Fibroblast of peridontal ligament (primary cell): ENCODE measurements around the gene HTR5A.
A peak's percentile ranks its signal among the peaks of the same experiment; 100 is the strongest.
"Not testable (repeated sequence)": the region's sequence is repeated elsewhere in the genome, so short reads cannot be mapped to it uniquely, and the experiment has no call there.

Experiments used
- DNase-seq: peaks from one replicate; pipeline ENCODE4 v3.0.0-alpha.2; 2010; ENCODE audit errors: extremely low read depth

HTR5A gene

DNA sequence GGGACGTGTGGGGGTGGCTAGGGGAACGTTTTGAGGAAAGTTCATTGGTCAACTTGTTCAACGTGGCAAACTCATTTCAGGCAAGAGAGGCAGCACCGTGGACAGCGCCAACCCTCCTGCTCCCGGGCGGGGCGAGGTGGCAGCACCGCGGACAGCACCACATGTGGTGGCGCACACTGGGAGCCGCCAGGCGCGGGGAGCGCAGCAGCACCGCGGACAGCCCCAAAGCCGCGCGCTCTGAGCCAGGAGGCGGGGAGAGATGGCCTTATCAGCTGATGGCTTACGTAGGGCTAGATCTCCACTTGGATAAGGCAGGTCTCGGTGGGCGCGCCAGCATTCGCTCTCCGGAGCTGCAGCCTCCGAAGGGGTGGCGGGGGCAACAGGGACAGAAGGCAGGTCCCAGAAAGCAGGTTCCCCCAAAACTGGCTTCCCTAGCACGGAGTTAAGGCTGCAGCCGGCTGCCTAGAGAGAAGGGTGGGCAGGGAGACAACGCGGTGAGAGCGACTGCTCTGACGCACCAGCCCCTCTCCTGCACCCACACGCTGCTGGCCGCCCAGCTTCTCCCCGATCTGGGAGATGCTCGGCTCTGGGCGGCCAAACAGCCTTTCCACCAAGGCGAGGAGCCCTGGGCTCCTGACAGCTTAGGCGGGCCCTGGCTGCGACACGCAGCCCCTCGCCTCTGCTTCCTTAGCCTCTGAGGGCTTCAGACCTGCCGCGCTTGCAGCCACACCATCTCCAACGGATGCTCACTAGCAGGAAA, at the start of gene HTR5A:
Gene HTR5A (plus strand): TSS at position 333 of the 760 bp plus-strand sequence. CDS start 576 bp downstream, outside the sequence.
- DNase-seq = peak; percentile 72

DNA sequence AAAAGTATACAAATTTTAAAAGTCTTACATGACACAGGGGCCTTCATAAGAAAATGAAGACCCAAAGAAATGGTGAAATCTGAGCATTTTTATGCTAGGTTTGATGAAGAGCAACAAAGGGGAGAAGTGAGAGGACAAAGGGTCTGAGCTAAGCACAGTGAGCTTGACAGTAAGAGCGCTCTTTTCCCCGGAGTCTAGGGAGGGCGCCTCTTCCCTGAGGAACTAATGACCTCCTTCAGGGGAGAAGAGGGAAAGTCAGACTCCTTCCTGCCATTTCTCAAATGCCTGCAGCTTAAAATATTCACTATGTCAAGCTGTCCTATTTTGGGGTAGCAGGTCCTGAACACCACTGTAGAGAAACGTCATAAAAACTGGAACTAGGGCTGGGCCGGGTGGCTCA, 49.1 kb upstream of the HTR5A start:
- no peak for DNase-seq

DNA sequence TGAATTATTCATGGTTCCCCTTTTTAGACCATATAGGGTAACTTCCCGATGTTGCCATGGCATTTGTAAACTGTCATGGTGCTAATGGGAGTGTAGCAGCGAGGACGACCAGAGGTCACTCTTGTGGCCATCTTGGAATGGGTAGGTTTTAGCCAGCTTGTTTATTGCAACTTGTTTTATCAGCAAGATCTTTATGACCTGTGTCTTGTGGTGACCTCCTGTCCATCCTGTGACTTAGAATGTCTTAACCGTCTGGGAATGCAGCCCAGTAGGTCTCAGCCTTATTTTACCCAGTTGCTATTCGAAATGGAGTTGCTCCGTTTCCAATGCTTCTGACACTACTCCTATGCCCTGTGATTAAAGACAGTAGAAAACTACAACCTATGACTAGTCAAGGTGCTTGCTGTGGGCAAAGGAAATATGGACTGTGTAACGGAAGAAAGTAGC, 48.4 kb upstream of the HTR5A start:
- no peak for DNase-seq

DNA sequence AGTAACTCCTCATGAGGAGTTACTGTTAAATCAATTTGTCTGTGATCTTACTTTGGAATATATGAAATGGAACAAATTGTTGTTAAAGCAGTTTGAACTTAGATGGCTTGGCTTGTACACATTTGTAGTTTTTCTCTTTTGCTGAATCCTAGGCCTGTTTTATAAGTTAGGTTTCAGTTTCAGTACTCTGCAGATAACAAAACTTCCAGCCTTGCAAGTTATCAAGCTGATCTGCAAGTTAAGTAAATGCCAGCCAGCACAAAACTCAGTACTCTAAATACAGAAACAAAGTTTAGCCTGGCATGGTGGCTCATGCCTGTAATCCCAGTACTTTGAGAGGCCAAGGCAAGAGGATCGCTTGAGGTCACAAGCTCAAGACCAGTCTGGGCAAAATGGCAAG, 42.2 kb upstream of the HTR5A start:
- no peak for DNase-seq

DNA sequence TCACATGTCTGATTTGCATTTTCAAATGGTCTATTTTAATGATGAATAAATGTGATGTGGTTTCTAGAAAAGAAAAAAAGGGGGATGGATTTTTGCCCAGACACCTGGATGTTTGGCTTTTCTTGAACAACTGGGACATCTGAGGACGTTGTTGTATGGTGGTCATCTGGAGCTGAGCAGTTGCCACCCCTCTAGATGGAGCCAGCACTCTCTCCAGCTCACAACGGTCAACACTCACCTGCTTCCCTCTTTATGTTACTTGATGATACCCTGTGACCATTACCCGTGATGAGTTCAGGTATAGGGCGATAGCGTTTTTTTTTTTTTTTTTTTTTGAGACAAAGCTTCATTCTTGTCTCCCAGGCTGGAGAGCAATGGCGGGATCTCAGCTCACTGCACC, 37.1 kb upstream of the HTR5A start:
- no peak for DNase-seq

DNA sequence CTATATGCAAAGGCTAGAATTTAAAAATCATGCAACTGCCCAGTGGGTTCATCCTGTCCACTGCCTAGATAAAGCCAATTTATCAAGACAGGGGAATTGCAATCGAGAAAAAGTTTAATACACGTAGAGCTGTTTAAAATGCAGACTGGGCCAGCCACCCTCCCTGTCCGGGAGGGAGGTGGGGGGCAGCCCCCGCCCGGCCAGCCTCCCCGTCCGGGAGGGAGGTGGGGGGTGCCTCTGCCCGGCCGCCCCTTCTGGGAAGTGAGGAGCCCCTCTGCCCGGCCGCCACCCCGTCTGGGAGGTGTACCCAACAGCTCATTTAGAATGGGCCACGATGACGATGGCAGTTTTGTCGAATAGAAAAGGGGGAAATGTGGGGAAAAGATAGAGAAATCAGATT, 35.6 kb upstream of the HTR5A start:
- not testable (repeated sequence) for DNase-seq

DNA sequence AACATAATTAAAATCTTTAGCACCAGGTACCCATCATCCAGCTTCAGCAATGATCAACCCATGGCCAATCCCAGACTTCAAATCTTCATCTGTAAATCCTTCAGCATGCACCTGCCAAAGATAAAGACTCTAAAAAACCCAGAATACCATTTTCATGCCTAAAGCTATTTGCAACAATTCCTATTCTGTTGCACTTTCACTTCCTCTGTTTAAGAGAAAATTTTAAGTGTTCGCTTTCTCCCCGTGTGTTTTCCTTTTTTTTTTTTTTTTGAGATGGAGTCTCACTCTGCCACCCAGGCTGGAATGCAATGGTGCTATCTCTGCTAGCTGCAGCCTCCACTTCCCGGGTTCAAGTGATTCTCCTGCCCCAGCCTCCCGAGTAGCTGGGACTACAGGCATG, 31.8 kb upstream of the HTR5A start:
- no peak for DNase-seq

DNA sequence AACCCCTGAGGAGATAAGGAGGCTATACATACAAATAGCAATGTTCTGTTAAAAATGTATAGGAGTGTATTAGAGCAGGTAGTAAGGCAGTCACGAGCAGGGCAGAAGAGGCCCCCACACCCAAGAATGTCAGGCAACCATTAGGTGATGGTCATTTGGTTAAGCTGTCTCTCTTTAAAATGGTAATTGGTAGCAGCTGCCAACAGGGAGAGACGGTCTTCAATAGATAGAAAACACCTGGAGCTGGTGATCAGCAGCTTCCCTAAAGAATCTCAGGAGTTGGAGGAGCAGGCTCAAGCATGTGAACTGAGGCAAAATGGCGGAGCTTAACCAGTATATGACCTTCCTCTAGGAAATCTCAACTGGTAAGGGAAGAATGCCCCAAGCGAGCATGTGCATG, 26.4 kb upstream of the HTR5A start:
- DNase-seq = no peak

DNA sequence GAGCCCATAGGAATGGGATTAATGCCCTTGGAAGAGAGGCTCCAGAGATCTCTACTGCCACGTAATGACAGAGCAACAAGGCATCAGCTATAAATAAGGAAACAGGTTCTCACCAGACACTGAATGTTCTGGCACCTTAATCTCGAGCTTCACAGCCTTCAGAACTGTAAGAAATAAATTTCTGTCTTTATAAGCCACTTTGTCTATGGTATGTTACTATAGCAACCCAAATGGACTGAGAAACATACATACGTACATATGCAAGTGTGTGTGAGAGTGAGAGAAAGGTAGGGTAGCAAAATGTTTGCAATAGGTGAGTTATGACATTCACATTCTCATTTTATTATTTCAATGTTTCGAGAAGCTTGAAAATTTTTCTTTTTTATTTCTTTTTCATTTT, 22.1 kb upstream of the HTR5A start:
- DNase-seq = no peak

DNA sequence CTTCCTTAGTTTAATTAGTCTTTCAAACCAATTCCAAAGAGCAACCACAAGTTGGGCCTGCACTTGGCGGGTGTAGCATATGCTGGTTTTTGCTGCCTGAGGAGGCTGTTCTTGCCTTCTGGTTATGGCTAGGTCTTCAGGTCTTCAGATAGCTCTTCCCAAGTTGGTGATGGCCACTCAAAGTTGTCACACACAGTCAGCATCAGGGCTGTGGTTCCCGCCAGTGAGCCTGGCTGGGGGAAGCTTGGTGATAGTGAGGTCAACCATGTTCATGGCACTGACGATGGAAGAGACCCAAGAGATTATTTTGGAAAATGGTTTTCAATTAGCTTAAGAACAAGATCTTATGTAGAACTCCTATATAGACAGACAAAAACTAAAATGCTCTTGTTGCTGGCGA, 18.8 kb upstream of the HTR5A start:
- DNase-seq = no peak

DNA sequence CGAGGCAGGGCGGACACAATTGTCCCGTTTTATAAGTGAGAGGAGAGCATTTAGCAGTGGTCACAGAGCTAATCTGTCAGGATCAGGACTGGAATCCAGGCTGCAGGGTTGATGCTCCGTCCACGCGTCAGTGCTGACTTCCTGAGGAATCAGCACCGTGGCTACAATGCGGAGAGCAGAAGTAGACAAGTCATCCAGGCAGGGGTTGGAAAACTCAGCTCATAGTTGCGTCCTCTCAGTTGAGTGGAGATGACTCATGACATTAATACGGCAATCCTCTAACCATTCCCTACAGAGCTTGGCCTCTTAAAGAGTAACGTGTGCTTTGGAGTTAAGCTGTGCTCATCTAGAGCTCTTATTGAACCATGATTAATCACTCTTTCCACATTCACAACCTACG, 17.1 kb upstream of the HTR5A start:
- DNase-seq = no peak

DNA sequence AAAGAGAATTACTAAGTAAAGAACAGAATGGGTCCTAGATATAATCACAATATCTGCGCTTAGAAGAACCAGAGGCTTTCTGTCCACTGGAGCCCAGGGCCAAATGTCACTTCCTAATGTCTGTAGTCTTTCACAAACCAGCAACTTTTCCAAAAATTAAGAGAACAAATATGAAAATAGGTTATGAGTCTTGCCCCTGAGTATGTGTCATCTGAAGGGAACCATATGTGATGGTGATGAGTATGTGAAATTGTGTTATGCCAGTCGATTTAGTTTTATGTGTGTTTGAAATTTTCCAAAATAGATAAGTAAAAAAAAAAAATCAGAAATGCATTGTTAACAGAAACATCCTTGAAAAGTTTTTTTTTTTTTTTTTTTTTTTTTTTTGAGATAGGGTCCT, 15.4 kb upstream of the HTR5A start:
- DNase-seq = no peak

DNA sequence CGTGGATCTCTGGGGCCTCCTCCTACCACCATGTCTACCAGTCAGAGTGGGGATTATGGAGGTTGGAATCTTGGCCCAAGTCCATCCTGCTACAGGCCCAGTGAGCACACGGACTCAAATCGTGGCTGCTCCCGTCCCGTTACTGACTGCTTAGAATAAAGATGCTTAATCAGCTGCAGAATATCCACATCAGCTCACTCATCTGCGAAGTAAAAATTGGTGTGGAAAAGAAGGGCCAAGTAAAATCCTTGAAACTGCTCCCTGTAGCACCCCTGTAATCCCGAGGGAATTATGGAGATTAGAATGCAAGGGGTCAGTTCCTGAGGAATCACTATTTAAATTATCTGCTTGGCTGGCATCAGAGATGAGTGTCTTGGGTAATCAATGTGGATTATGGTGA, 13.0 kb upstream of the HTR5A start:
- DNase-seq = no peak

DNA sequence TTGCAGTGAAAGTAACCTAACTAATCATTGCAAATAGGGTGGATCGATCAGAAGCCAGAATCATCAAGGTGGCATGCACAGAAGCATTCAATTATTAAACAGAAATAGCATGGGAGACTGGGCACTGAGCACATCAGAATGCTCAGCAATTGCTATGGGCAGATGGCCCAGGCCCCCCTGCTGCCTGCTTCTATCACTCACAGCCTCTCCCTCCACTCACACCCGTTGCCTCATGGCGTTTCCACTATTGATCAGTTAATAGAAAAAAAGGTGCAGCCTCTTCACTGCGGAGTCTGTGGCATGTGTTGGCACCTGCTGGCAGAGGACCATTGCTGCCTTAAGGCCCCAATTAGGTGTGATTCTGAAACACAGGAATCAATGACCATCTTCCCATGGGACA, 11.2 kb upstream of the HTR5A start:
- no peak for DNase-seq

DNA sequence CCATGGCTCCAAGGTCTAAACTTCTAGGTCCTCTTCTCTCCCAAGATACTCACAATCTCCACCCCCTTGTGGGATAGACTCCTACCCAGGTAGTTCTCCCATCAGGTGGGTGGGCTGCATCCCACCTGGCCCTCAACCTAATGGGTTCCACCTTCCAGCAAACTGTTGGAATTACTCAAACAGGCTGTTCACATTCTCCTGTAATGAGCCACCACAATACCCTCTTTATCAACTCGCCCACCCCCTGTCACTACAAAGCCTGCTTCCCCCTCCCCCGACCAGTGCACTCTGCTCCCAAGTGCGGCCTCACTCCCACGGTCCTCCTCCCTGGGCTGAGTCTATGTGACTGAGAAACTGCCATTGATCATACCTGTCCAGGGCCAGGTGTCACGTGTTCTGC, 10.4 kb upstream of the HTR5A start:
- DNase-seq = no peak

DNA sequence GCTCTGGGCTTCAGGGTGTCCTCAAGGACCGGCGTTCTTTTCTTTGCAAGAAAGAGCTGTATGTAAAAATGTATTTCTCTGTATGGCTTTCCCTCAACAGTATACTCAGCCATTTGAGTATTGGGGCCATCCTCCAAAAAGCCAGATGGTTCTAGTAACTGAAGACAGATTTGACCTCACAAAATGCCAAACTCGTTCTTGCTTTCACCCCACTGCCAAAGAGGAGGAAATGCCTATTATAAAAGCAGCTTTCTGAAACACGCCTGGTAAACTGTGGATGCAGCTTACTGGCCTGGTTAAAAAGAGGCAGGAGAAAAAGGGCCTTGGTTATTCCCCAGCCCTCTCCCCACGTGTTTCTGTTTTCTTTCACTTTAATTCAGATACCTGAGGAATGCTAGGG, 7.7 kb upstream of the HTR5A start:
- no peak for DNase-seq

DNA sequence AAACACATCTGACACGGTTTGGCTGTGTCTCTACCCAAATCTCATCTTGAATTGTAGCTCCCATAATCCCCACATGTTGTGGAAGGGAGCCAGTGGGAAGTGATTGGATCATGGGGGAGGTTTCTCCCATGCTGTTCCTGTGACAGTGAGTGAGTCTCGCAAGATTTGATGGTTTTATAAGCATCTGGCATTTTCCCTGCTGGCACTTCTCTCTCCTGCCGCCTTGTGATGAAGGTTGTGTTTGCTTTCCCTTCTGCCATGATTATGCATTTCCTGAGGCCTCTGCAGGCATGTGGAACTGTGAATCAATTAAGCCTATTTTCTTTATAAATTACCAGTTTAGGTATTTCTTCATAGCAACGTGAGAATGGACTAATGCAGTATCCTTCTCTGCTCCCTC, 5.9 kb upstream of the HTR5A start:
- DNase-seq = no peak

DNA sequence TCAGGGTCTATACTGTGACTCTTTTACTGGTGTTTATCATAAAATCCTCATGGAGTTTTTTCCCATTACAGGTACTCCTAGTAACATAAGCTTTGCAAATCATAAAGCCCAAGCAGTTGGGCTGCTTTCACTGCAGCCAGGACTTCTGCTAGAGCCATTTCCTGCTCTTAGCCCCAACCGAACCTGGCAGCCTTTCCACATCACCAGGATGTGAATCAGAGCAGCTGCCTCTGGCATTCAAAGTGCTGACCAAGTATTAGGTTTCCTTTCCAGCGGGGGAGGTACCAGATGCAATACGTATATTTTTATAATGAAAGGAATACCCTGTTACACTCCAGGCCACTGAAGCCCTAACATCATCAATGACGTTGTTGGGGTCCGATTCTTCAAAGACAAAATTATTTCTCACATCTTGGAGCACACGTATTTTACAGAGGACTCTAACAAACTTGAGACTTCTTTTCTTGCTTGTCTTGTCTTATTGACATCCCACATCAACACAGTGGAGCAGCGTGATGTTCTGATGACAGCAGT, 3.6 kb upstream of the HTR5A start:
- peak; percentile 52 for DNase-seq

DNA sequence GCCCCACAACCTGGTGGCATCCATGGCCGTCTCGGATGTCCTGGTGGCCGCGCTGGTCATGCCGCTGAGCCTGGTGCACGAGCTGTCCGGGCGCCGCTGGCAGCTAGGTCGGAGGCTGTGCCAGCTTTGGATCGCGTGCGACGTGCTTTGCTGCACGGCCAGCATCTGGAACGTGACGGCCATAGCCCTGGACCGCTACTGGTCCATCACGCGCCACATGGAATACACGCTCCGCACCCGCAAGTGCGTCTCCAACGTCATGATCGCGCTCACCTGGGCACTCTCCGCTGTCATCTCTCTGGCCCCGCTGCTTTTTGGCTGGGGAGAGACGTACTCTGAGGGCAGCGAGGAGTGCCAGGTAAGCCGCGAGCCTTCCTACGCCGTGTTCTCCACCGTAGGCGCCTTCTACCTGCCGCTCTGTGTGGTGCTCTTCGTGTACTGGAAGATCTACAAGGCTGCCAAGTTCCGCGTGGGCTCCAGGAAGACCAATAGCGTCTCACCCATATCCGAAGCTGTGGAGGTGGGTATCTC, 1.1 kb downstream of the HTR5A start:
- no peak for DNase-seq

DNA sequence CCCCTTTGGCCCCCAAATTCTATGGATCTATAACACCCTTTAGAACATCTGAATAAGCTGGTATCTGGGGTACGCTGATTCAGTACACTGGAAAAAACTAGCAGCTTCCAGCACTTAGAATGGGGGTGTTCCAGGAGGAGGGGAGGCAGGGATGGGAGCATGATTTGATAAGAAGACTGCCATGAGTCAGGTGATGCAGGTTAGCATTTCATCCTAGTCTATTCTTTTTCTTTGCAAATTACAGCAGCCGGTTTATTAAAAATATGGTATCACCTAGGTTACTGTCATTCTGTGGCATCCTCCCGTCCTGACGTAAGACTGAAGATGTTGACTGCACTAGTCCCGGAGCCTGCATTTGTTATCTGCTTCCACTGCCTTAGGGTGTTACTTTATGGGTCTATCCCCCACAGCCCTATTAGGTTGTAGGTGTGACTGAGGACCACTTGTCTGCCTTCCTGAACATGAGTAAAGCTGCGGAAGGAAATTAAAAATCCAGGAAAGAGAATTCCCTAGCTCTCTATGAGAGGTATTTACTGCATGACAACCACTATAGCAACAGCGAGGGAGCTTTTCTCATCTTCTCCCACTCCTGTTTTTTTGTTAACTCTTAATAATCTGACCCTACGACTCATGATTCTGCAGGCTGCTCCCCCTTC, 1.9 kb downstream of the HTR5A start:
- DNase-seq = no peak

DNA sequence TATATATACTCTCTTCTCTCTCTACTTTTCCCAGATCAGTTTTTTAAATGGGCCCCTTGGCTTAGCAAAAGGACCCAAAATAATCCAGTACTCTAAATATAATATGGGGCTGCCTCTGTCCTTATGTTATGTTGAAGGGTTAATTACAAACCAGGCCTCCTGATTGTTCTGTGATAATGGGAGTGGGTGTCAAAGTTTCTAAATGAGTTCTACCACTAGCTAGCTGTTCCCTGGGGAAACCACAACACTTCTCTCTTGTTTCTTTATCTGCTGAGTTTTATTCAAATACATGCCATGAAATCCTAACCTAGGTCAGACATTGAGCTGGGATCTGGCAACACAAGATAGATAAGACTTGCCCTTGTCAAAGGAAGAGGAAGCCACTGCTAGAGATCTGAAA, 3.8 kb downstream of the HTR5A start:
- DNase-seq = no peak

DNA sequence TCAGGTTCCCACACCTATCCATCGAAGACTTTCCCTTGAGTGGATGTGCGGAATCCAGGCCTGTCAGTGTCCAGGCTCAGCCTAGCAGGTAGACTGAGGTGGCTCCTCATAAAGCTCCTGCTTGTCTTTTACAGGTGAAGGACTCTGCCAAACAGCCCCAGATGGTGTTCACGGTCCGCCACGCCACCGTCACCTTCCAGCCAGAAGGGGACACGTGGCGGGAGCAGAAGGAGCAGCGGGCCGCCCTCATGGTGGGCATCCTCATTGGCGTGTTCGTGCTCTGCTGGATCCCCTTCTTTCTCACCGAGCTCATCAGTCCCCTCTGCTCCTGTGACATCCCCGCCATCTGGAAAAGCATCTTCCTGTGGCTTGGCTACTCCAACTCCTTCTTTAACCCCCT, 13.9 kb downstream of the HTR5A start:
- no peak for DNase-seq

DNA sequence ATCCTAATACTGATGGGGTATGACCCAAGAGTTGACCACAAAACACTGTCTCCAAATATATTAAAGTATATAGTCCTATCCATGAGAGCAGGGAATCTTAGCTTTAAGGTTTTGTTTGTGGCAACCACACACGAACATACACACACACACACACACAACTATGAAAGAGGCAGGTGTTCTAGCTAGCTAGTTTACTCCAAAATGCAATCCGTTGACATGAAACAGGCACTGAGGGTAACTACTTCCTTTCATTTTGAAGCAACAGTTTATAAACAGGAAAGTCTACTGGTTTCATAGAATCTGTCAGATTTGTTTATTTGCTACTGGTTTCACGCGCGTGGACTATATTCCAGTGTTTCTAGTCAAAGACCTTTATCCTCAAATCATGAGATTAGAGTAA, 14.8 kb downstream of the HTR5A start:
- no peak for DNase-seq
